H9 (cell line): ENCODE measurements around the gene DNAJB4. TPM values are rescaled to one million over a fixed set of nuclear protein-coding genes. Genes with fewer than 3 reads are reported as not detected.

ENCODE experiments used
- DNase-seq: peaks from one replicate; pipeline ENCODE4 v3.0.0-alpha.2; 2017
- H2AFZ ChIP-seq: one replicate; pipeline ENCODE4 v1.6.1; 2013; ENCODE audit warnings: mild to moderate bottlenecking, low read length, control low read depth, moderate library complexity
- H2AK5ac ChIP-seq: 2 replicates; pipeline ENCODE4 v1.6.1; 2013; ENCODE audit warnings: low read length, control low read depth, mixed read lengths; ENCODE audit not compliant: insufficient read length
- H2BK120ac ChIP-seq: one replicate; pipeline ENCODE4 v1.6.1; 2013; ENCODE audit warnings: low read depth, mild to moderate bottlenecking, low read length, control low read depth, inconsistent platforms; ENCODE audit not compliant: poor library complexity, severe bottlenecking
- H2BK12ac ChIP-seq: 2 replicates; pipeline ENCODE4 v1.6.1; 2013; ENCODE audit warnings: low read length, control low read depth, mixed read lengths, low read depth; ENCODE audit not compliant: insufficient read length
- H2BK15ac ChIP-seq: 2 replicates; pipeline ENCODE4 v1.6.1; 2013; ENCODE audit warnings: low read depth, low read length, control low read depth
- H2BK20ac ChIP-seq: one replicate; pipeline ENCODE4 v1.6.1; 2013; ENCODE audit warnings: low read depth, mild to moderate bottlenecking, low read length, control low read depth, inconsistent platforms; ENCODE audit not compliant: poor library complexity, severe bottlenecking
- H2BK5ac ChIP-seq: 2 replicates; pipeline ENCODE4 v1.6.1; 2013; ENCODE audit warnings: low read length, control low read depth, mixed read lengths; ENCODE audit not compliant: insufficient read length
- H3K14ac ChIP-seq: 2 replicates; pipeline ENCODE4 v1.6.1; 2013; ENCODE audit warnings: low read length, control low read depth; ENCODE audit not compliant: insufficient read depth
- H3K18ac ChIP-seq: 2 replicates; pipeline ENCODE4 v1.6.1; 2013; ENCODE audit warnings: low read depth, mild to moderate bottlenecking, mixed read lengths, low read length, control low read depth; ENCODE audit not compliant: insufficient read length
- H3K23ac ChIP-seq: 2 replicates; pipeline ENCODE4 v1.6.1; 2013; ENCODE audit warnings: low read length, control low read depth, mixed read lengths, low read depth; ENCODE audit not compliant: insufficient read length
- H3K23me2 ChIP-seq: 2 replicates; pipeline ENCODE4 v1.6.1; 2013; ENCODE audit warnings: low read depth, mild to moderate bottlenecking, mixed read lengths, low read length, control low read depth; ENCODE audit not compliant: insufficient read length, poor library complexity, severe bottlenecking
- H3K27ac ChIP-seq: 2 replicates; pipeline ENCODE4 v1.5.1; 2013; ENCODE audit warnings: low read length, control low read depth, mixed read lengths, low read depth; ENCODE audit not compliant: insufficient read length
- H3K27me3 ChIP-seq: 2 replicates; pipeline ENCODE4 v1.6.1; 2013; ENCODE audit warnings: low read length, control low read depth, inconsistent platforms; ENCODE audit not compliant: insufficient read depth
- H3K4ac ChIP-seq: 2 replicates; pipeline ENCODE4 v1.6.1; 2013; ENCODE audit warnings: low read depth, mild to moderate bottlenecking, control low read depth, inconsistent platforms, low read length, moderate library complexity
- H3K4me1 ChIP-seq: 2 replicates; pipeline ENCODE4 v1.6.1; 2013; ENCODE audit warnings: low read length, control low read depth, inconsistent platforms; ENCODE audit not compliant: insufficient read depth
- H3K4me2 ChIP-seq: 2 replicates; pipeline ENCODE4 v1.6.1; 2013; ENCODE audit warnings: low read length, control low read depth, mixed read lengths; ENCODE audit not compliant: insufficient read length, insufficient read depth
- H3K56ac ChIP-seq: 2 replicates; pipeline ENCODE4 v1.6.1; 2013; ENCODE audit warnings: low read depth, mild to moderate bottlenecking, mixed read lengths, low read length, control low read depth; ENCODE audit not compliant: insufficient read length
- H3K79me1 ChIP-seq: 2 replicates; pipeline ENCODE4 v1.6.1; 2013; ENCODE audit warnings: low read depth, mild to moderate bottlenecking, moderate library complexity, low read length, control low read depth, inconsistent platforms; ENCODE audit not compliant: insufficient read depth, poor library complexity, severe bottlenecking
- H3K79me2 ChIP-seq: 2 replicates; pipeline ENCODE4 v1.6.1; 2013; ENCODE audit warnings: low read length, control low read depth, inconsistent platforms; ENCODE audit not compliant: insufficient read depth
- H3K9ac ChIP-seq: 2 replicates; pipeline ENCODE4 v1.6.1; 2013; ENCODE audit warnings: low read length, control low read depth, mixed read lengths; ENCODE audit not compliant: insufficient read length; ENCODE audit errors: extremely low read depth
- H3K9me3 ChIP-seq: one replicate; pipeline ENCODE4 v1.6.1; 2013; ENCODE audit warnings: low read depth, low read length, inconsistent platforms; ENCODE audit not compliant: control insufficient read depth
- H3T11ph ChIP-seq: one replicate; pipeline ENCODE4 v1.6.1; 2013; ENCODE audit warnings: mild to moderate bottlenecking, low read length, control low read depth, inconsistent platforms
- H4K20me1 ChIP-seq: one replicate; pipeline ENCODE4 v1.6.1; 2013; ENCODE audit not compliant: control insufficient read depth, insufficient read length, insufficient read depth
- H4K5ac ChIP-seq: 2 replicates; pipeline ENCODE4 v1.6.1; 2013; ENCODE audit warnings: low read depth, mild to moderate bottlenecking, mixed read lengths, low read length, control low read depth; ENCODE audit not compliant: insufficient read length
- H4K8ac ChIP-seq: replicated peaks from 2 replicates; pipeline ENCODE4 v1.6.1; 2013; ENCODE audit warnings: low read length, control low read depth, mixed read lengths, low read depth; ENCODE audit not compliant: insufficient read length
- H4K91ac ChIP-seq: 2 replicates; pipeline ENCODE4 v1.6.1; 2013; ENCODE audit warnings: low read depth, mild to moderate bottlenecking, moderate library complexity, mixed read lengths, low read length, control low read depth; ENCODE audit not compliant: insufficient read length
- H3K27ac Mint-ChIP-seq, 3 experiments: 2 replicates in 2 of 3; 3 replicates in 1 of 3; pipeline ENCODE4 v1.8.0; 2020 to 2021; ENCODE audit warnings: mixed read lengths in 3 of 3, mild to moderate bottlenecking in 1 of 3, moderate library complexity in 1 of 3
- H3K27me3 Mint-ChIP-seq: 2 replicates; pipeline ENCODE4 v1.8.0; 2021; ENCODE audit warnings: low read depth, mild to moderate bottlenecking, moderate library complexity, mixed read lengths
- H3K36me3 Mint-ChIP-seq, 3 experiments: 2 replicates in 2 of 3; 3 replicates in 1 of 3; pipeline ENCODE4 v1.8.0; 2020 to 2021; ENCODE audit warnings: low read depth in 3 of 3, mixed read lengths in 3 of 3; ENCODE audit not compliant: insufficient read depth in 1 of 3
- H3K4me1 Mint-ChIP-seq, 2 experiments: 2 replicates each; pipeline ENCODE4 v1.8.0; 2020; ENCODE audit warnings: mixed read lengths in 2 of 2
- H3K4me3 Mint-ChIP-seq, 2 experiments: 2 replicates in 1 of 2; 3 replicates in 1 of 2; pipeline ENCODE4 v1.8.0; 2020 to 2021; ENCODE audit warnings: mild to moderate bottlenecking in 2 of 2, mixed read lengths in 2 of 2, moderate library complexity in 1 of 2
- H3K9me3 Mint-ChIP-seq, 2 experiments: 2 replicates in 1 of 2; 3 replicates in 1 of 2; pipeline ENCODE4 v1.8.0; 2020; ENCODE audit warnings: mild to moderate bottlenecking in 2 of 2, mixed read lengths in 2 of 2, moderate library complexity in 1 of 2
- CTCF ChIP-seq: fragments of 200-600 bp; sonication (generic); conservative IDR thresholded peaks from 3 replicates; pipeline ENCODE4 v1.8.0; 2021; ENCODE audit warnings: antibody characterized with exemption, mild to moderate bottlenecking
- WGBS: extraction: QIAGEN DNeasy Blood & Tissue Kit; methylation state at CpG from one replicate; pipeline ENCODE4 v1.1.7; 2013; ENCODE audit warnings: missing lambda C conversion rate, low lambda C conversion rate, mixed read lengths; ENCODE audit not compliant: insufficient read length; ENCODE audit errors: extremely low coverage; 5-methylcytosine and 5-hydroxymethylcytosine counted together
- total RNA-seq: library from RNA; stranded (reverse); gene quantifications from 2 replicates; pipeline ENCODE4 v1.2.1, GENCODE V29; 2021

DNAJB4 gene
- total RNA-seq, 1 experiment from 2014 or later: 8.1 TPM

- no CpG with 5 or more reads among the region's 3 CpGs for WGBS
- Mint-ChIP-seq H3K4me3 (no peak overlapping the region), H3K36me3 (peaks cover 2 to 5% (median 5%) of the 10 kb centered on the region in 3 experiments; a peak in 6 of 7 replicates), H3K4me1 (peaks cover 14 to 19% of the 10 kb centered on the region in 2 experiments), H3K27ac (no peak overlapping the region), H3K9me3 (peaks cover 0 to 2% of the 10 kb centered on the region in 2 experiments; a peak in 2 of 5 replicates), H3K27me3 (no peaks in the 10 kb centered on the region; the same call in 1 of the 2 replicates)
- no peaks in the 10 kb centered on the region for H3K9me3 ChIP-seq
- no peak overlapping the region for H3T11ph ChIP-seq
- no peaks in the 10 kb centered on the region for H3K79me2 ChIP-seq
- no peaks in the 10 kb centered on the region for H3K27me3 ChIP-seq
- no peak overlapping the region for H2AFZ ChIP-seq
- no peak overlapping the region for H2AK5ac ChIP-seq
- no peak overlapping the region for H3K4ac ChIP-seq
- no peak overlapping the region for H2BK15ac ChIP-seq
- no peak overlapping the region for H2BK5ac ChIP-seq
- peaks cover 2% of the 10 kb centered on the region for H3K23me2 ChIP-seq
- no peak overlapping the region for H2BK120ac ChIP-seq
- H4K91ac ChIP-seq: no peak overlapping the region
- no peak for TF ChIP-seq CTCF
- H2BK12ac ChIP-seq: no peak overlapping the region
- H4K5ac ChIP-seq: no peak overlapping the region
- no peaks in the 10 kb centered on the region for H3K4me1 ChIP-seq
- no peak overlapping the region for H2BK20ac ChIP-seq
- H4K20me1 ChIP-seq: no peaks in the 10 kb centered on the region
- H3K79me1 ChIP-seq: no peaks in the 10 kb centered on the region
- no peak overlapping the region for H4K8ac ChIP-seq
- no peak overlapping the region for H3K4me2 ChIP-seq
- no peak overlapping the region for H3K27ac ChIP-seq
- H3K18ac ChIP-seq: no peak overlapping the region
- H3K23ac ChIP-seq: no peak overlapping the region
- no peak overlapping the region for H3K14ac ChIP-seq
- H3K56ac ChIP-seq: no peak overlapping the region
- no peak overlapping the region for H3K9ac ChIP-seq
- no peak for DNase-seq
These were observed 4.5 kb downstream of the DNAJB4 start for GRCh38 chr1:78009276-78009675.
